HG02943 (cell line): ENCODE data around the gene TRPV2.
"Not testable (repeated sequence)": the region's sequence is repeated elsewhere in the genome, so short reads cannot be mapped to it uniquely, and the experiment has no call there.

Source experiments
- ATAC-seq: cut with Tn5 transposase; IDR thresholded peaks from one replicate; pipeline ENCODE4 v1.9.1; 2021; ENCODE audit warnings: mild to moderate bottlenecking, low read depth, moderate library complexity; ENCODE audit not compliant: unreplicated experiment

The TRPV2 gene, protein sequence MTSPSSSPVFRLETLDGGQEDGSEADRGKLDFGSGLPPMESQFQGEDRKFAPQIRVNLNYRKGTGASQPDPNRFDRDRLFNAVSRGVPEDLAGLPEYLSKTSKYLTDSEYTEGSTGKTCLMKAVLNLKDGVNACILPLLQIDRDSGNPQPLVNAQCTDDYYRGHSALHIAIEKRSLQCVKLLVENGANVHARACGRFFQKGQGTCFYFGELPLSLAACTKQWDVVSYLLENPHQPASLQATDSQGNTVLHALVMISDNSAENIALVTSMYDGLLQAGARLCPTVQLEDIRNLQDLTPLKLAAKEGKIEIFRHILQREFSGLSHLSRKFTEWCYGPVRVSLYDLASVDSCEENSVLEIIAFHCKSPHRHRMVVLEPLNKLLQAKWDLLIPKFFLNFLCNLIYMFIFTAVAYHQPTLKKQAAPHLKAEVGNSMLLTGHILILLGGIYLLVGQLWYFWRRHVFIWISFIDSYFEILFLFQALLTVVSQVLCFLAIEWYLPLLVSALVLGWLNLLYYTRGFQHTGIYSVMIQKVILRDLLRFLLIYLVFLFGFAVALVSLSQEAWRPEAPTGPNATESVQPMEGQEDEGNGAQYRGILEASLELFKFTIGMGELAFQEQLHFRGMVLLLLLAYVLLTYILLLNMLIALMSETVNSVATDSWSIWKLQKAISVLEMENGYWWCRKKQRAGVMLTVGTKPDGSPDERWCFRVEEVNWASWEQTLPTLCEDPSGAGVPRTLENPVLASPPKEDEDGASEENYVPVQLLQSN

DNA sequence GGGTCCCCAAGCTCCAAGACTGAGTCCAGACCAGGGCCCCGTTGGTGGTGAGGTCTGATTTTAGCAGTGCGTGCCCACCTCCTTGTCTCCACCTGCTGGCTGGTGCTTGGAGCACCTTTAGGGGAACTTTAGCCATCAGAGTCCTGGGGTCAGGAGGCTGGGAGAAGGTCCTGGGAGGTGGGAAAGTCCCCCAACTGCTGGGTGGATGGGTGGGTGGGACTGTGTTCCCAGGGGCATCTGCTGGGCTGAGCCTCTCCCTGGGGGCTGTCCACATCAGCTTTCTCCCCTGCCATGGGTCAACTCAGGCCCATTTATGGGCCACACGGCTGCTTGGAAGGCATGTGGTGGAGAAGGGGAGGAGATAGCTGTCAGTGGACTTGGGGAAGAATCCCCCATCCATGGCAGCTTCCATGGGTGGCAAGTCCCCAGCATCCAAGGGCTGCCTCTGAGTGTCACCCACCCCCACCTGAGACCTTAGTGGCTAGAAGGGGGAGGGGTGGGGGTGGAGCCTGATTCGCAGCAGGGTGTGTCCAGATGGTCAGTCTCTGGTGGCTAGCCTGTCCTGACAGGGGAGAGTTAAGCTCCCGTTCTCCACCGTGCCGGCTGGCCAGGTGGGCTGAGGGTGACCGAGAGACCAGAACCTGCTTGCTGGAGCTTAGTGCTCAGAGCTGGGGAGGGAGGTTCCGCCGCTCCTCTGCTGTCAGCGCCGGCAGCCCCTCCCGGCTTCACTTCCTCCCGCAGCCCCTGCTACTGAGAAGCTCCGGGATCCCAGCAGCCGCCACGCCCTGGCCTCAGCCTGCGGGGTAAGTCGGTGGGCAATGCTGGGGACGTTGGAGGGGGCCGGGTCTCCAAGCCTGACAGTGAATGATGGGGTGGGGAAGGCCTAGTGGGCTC lies at the start of gene TRPV2:
Gene TRPV2 (plus strand): TSS at position 541 of the 894 bp plus-strand sequence. CDS start 2,098 bp downstream, outside the sequence.
- peak; percentile 59 for ATAC-seq

DNA sequence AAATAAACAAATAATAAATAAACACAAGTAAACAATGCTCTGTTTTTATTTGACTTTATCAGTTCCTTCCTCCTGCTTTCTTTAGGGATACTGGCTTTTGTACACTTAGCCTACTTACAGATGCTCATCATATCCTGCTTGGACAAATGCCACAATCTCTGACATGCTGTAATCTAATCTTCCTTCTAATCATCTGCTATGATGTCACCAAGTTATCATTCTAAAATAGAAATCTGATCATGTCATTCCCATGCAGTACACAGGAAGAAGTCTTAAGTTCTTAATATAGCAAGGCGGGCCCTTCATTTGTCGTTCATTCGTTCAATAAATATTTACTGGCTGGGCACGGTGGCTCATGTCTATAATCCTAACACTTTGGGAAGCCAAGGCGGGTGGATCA lies 43.6 kb upstream of the TRPV2 start:
- ATAC-seq, result no peak

- ATAC-seq, result no peak
These were observed 41.0 kb upstream of the TRPV2 start for GRCh38 chr17:16374146-16374938.

GRCh38 chr17:16377941-16378341 lies 37.4 kb upstream of the TRPV2 start:
- ATAC-seq, result no peak

- ATAC-seq, result no peak
These were observed 36.6 kb upstream of the TRPV2 start for GRCh38 chr17:16378636-16379282.

- ATAC-seq, result no peak
These were observed 35.7 kb upstream of the TRPV2 start for GRCh38 chr17:16379654-16380053.

DNA sequence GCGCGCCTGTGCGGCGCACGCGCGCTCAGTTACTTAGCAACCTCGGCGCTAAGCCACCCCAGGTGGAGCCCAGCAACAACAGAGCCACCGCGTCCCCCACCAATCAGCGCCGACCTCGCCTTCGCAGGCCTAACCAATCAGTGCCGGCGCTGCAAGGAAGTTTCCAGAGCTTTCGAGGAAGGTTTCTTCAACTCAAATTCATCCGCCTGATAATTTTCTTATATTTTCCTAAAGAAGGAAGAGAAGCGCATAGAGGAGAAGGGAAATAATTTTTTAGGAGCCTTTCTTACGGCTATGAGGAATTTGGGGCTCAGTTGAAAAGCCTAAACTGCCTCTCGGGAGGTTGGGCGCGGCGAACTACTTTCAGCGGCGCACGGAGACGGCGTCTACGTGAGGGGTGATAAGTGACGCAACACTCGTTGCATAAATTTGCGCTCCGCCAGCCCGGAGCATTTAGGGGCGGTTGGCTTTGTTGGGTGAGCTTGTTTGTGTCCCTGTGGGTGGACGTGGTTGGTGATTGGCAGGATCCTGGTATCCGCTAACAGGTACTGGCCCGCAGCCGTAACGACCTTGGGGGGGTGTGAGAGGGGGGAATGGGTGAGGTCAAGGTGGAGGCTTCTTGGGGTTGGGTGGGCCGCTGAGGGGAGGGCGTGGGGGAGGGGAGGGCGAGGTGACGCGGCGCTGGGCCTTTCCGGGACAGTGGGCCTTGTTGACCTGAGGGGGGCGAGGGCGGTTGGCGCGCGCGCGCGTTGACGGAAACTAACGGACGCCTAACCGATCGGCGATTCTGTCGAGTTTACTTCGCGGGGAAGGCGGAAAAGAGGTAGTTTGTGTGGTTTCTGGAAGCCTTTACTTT lies 34.5 kb upstream of the TRPV2 start, which contains the start of gene UBB:
Gene UBB (plus strand): TSS at position 452 of the 856 bp plus-strand sequence. CDS start 817 bp downstream, outside the sequence.
- ATAC-seq, result peak; percentile 90

DNA sequence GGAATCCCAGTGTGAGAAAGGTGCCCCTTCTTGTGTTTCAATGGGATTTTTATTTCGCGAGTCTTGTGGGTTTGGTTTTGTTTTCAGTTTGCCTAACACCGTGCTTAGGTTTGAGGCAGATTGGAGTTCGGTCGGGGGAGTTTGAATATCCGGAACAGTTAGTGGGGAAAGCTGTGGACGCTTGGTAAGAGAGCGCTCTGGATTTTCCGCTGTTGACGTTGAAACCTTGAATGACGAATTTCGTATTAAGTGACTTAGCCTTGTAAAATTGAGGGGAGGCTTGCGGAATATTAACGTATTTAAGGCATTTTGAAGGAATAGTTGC lies 33.9 kb upstream of the TRPV2 start:
- peak; percentile 3 for ATAC-seq

DNA sequence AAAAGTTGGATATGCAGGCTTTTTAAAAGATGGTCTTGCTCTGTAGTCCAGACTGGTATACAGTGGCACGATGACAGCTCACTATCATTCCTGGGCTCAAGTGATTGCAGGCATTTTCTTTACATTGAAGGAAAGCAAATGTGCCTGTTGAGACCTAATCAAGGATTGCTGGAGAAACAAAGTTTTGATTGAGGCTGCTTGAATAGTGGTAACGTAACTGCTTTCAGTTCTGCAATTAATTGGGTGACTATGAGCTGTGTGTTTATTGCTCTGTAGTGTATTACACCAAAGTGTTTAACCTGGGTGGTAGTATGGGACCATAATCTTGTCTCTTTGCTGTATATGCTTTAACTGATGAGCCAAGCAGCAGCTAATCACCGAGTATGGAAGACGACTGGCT lies 32.2 kb upstream of the TRPV2 start:
- ATAC-seq, result no peak

- no peak for ATAC-seq
These were observed 31.5 kb upstream of the TRPV2 start for GRCh38 chr17:16383772-16384287.

- ATAC-seq, result no peak
These were observed 30.8 kb upstream of the TRPV2 start for GRCh38 chr17:16384557-16384956.

GRCh38 chr17:16386126-16386507 lies 29.3 kb upstream of the TRPV2 start:
- not testable (repeated sequence) for ATAC-seq

GRCh38 chr17:16391451-16391850 lies 23.9 kb upstream of the TRPV2 start:
- ATAC-seq, result no peak

- ATAC-seq, result not testable (repeated sequence)
These were observed 22.9 kb upstream of the TRPV2 start for GRCh38 chr17:16392491-16392890.

DNA sequence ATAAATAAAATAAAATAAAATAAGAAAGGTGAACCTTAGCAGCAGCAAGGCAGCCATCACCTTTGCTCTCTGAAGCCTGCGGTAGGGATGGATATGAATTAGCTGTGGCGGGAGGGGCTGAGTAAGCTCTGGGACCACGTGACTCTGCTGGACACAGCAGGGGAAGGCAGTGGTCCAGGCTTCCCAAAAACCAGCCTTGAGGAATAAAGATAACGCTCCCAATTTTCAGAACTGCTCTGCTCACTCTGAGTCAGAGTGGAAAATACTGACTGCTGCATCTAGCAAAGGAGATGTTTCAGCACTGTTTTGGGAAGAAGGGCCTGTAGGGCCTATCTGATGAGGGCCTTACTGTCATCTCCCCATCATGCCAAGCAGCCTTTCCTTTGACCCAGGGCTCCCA lies 19.5 kb upstream of the TRPV2 start:
- not testable (repeated sequence) for ATAC-seq

DNA sequence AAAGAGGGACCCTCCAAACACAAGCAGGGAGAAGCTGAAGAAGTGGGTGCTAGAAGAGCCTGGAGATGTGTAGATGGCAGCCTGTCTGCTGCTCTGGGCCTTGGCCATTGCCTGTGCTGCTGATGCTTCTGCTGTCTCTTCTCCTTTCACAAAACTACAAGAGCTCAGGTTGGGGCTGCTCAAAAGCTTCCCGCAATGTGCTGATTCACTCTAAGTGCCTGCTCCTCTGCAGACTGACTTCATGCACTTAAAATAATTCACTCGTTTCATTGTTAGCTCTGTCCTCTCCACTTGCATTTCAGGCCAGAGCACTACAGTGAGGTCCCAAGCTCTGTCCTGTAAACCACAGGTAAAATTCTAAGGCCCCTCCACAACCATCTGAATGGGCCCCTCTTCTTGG lies 18.7 kb upstream of the TRPV2 start:
- ATAC-seq, result not testable (repeated sequence)

- ATAC-seq, result no peak
These were observed 16.8 kb upstream of the TRPV2 start for GRCh38 chr17:16398270-16399267.
